AG04450 (cell line): ENCODE results near the gene SYCP2L. TPM values are rescaled to one million over a fixed set of nuclear protein-coding genes. Genes with fewer than 3 reads are reported as not detected.

Experiments
- CTCF ChIA-PET: fragments of 300-600, 350-600 bp; formaldehyde crosslinking; extraction: SDS; loops from one replicate; lab custom pipeline; 2022; ENCODE audit warnings: antibody characterized with exemption, inconsistent platforms; lab: Charles Lee
- POLR2A ChIA-PET: fragments of 350-600 bp; formaldehyde crosslinking; extraction: SDS; loops from one replicate; lab custom pipeline; 2021; ENCODE audit warnings: antibody characterized with exemption, inconsistent platforms; lab: Yijun Ruan, JAX
- DNase-seq: peaks from one replicate; pipeline ENCODE4 v3.0.0-alpha.2; 2011; ENCODE audit warnings: low read depth, low spot score
- H3K27ac ChIP-seq: one replicate; pipeline ENCODE4 v1.5.1; 2012; ENCODE audit warnings: low read depth, low read length, control low read depth
- H3K27me3 ChIP-seq: one replicate; pipeline ENCODE4 v1.6.0; 2012; ENCODE audit warnings: low read length; ENCODE audit not compliant: control insufficient read depth, insufficient read depth
- H3K4me3 ChIP-seq: 2 replicates; pipeline ENCODE4 v1.5.1; 2011; ENCODE audit warnings: mild to moderate bottlenecking, low read depth, low read length, control low read depth
- H3K9me3 ChIP-seq: 2 replicates; pipeline ENCODE4 v1.5.1; 2012; ENCODE audit warnings: low read length; ENCODE audit not compliant: control insufficient read depth, insufficient read depth
- polyA plus RNA-seq: library from polyadenylated mRNA; depleted of rRNA; stranded (reverse); fragments of >200 nt; gene quantifications from 2 replicates; pipeline ENCODE4 v1.2.3, GENCODE V29; 2011
- TF ChIP-seq, protein P1 (sequence below): IDR thresholded peaks from 2 replicates; pipeline ENCODE4 v1.5.1; 2011; ENCODE audit warnings: low read depth, low read length, control low read depth, inconsistent platforms

Gene SYCP2L
- polyA plus RNA-seq, 1 experiment = 0.22 TPM

DNA sequence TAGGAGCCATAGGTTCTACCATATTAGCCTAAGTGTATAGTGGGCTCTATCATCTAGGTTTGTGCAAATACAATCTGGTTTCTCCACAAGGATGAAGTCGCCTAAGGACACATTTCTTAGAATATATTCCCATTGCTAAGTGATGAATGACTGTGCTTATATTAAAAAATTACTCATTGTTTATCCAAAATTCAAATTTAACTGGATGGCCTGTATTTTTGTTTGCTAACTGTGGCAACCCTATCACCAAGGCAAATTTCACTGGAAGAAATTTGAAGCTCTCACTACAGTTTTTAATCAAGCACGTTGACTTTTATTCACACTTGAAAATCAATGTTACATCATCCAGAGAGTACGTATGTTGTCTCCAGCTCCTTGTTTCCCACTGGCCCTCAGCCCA, 18.9 kb upstream of the SYCP2L start:
- Histone ChIP-seq H3K27me3 (no peaks in the 10 kb centered on the region), H3K27ac (no peak overlapping the region), H3K9me3 (no peaks in the 10 kb centered on the region), H3K4me3 (no peak overlapping the region)
- TF ChIP-seq, protein P1, sequence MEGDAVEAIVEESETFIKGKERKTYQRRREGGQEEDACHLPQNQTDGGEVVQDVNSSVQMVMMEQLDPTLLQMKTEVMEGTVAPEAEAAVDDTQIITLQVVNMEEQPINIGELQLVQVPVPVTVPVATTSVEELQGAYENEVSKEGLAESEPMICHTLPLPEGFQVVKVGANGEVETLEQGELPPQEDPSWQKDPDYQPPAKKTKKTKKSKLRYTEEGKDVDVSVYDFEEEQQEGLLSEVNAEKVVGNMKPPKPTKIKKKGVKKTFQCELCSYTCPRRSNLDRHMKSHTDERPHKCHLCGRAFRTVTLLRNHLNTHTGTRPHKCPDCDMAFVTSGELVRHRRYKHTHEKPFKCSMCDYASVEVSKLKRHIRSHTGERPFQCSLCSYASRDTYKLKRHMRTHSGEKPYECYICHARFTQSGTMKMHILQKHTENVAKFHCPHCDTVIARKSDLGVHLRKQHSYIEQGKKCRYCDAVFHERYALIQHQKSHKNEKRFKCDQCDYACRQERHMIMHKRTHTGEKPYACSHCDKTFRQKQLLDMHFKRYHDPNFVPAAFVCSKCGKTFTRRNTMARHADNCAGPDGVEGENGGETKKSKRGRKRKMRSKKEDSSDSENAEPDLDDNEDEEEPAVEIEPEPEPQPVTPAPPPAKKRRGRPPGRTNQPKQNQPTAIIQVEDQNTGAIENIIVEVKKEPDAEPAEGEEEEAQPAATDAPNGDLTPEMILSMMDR = no peak
- ChIA-PET CTCF (no interaction called here), POLR2A (no interaction called here)
- no peak for DNase-seq

DNA sequence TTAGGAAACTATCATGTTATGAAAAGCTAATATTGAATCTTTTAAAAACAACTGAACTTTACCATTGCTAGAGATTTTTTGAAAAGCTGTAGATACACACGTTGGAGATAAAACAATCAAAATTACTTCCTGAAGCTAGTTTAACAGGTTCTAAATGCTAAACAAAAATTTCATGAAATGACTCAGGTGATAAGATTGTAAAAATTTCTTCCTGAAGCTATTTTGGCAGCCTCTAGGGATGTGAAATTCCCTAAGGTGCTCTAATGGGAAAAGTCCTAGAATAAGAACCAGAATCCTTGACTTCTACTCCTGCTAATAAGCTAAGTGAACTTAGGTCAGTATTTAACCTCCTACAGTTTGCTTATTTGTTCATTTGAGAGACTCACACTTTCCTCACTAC, 13.5 kb upstream of the SYCP2L start:
- CTCF ChIA-PET = no interaction called here
- DNase-seq = no peak
- H3K27me3 ChIP-seq = no peaks in the 10 kb centered on the region

DNA sequence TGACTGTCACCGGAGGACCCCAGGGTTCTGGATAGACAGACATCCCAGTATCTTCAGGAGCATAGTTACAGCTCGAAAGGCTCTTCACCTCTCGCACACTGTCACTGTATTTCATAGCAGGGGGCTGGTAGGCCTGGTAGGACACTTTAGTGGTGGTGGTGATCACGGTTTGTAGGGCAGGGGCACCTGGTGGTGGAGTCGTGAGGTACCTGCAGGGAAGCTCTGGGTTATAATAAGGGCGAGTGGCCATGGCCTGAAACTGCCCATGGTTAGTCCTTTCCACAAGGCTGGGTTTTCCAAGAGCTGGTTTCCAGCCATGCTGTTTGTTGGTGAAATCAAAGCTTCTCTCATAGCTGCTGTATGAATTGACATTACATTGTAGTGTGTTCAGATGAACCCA, 12.6 kb upstream of the SYCP2L start:
- POLR2A ChIA-PET = no interaction called here
- DNase-seq = no peak
- TF ChIP-seq, protein P1 = no peak
- no peak overlapping the region for H3K27ac ChIP-seq
- no peak overlapping the region for H3K4me3 ChIP-seq
- H3K9me3 ChIP-seq = no peaks in the 10 kb centered on the region; the same call in 1 of the 2 replicates
- CTCF ChIA-PET = no interaction called here
- H3K27me3 ChIP-seq = no peaks in the 10 kb centered on the region

More for the DNA sequence above, 13.5 kb upstream of the SYCP2L start:
- Histone ChIP-seq H3K9me3 (no peaks in the 10 kb centered on the region; the same call in 1 of the 2 replicates), H3K4me3 (no peak overlapping the region), H3K27ac (no peak overlapping the region)
- POLR2A ChIA-PET = no interaction called here
- TF ChIP-seq, protein P1 = no peak

GRCh38 chr6:10875026-10875425, 11.8 kb upstream of the SYCP2L start:
- Histone ChIP-seq H3K9me3 (no peaks in the 10 kb centered on the region; the same call in 1 of the 2 replicates), H3K27me3 (no peaks in the 10 kb centered on the region), H3K27ac (no peak overlapping the region), H3K4me3 (no peak overlapping the region)
- ChIA-PET CTCF (no interaction called here), POLR2A (no interaction called here)
- TF ChIP-seq, protein P1 = no peak
- DNase-seq = no peak

DNA sequence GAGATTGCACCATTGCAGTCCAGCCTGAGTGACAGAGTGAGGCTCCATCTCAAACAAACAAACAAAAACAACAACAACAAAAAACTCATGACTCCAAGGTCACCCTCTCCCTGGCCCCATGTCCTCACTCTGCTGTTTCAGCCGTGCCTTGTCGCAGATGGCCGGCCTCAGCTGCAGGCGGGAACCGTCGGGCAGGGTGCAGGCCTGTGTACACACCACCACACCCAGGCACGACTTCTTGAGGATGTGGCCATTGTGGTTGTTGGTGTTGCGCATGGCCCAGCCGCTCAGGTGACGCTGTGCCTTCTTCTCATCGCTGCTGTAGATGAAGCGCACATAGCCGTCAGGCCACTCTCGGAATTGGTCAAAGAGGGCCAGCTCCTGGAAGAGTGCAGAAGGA, 9.8 kb upstream of the SYCP2L start:
- peaks cover 6% of the 10 kb centered on the region; the same call in 1 of the 2 replicates for H3K9me3 ChIP-seq
- no peak for DNase-seq
- peaks cover 15% of the 10 kb centered on the region for H3K27me3 ChIP-seq
- H3K27ac ChIP-seq = no peak overlapping the region
- CTCF ChIA-PET = no interaction called here
- TF ChIP-seq, protein P1 = no peak
- no peak overlapping the region for H3K4me3 ChIP-seq
- POLR2A ChIA-PET = no interaction called here
